ENCODE measurements around the gene ANKRD2.

DNA sequence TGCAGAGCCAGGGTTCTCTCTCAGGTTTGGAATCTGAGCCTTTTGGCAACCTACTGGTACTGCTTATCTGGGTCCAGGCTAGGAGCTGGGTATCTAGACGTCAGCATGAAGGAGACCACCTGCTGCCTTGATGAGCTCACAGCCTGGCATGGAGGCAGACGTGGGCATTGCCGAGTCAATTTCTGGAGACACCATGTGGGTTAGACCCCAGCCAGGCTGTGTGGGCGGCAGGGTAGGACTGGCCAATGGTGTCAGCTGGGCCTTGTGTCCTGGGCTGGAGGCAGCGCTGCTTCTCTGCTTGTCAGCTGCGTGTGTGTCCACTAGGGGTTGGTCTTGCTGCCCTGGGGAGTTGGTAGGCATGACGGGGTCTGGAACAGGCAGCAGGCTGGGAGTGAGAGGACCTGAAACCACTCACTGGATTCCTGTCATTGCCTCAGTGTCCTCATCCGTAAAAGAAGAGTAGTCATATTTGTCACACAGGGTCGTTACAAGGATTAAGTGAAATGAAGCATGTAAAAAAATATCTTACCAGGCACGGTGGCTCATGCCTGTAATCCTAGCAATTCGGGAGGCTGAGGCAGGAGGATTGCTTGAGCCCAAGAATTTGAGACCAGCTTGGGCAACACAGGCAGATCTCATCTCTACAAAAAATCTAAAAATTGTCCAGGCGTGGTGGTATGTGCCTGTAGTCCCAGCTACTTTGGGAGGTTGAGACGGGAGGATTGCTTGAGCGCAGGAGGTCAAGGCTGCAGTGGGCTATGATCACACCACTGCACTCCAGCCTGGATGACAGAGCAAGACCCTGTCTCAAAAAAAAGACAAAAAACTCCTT is 31.7 kb upstream of the ANKRD2 start:
- TF ChIP-seq, protein P1, sequence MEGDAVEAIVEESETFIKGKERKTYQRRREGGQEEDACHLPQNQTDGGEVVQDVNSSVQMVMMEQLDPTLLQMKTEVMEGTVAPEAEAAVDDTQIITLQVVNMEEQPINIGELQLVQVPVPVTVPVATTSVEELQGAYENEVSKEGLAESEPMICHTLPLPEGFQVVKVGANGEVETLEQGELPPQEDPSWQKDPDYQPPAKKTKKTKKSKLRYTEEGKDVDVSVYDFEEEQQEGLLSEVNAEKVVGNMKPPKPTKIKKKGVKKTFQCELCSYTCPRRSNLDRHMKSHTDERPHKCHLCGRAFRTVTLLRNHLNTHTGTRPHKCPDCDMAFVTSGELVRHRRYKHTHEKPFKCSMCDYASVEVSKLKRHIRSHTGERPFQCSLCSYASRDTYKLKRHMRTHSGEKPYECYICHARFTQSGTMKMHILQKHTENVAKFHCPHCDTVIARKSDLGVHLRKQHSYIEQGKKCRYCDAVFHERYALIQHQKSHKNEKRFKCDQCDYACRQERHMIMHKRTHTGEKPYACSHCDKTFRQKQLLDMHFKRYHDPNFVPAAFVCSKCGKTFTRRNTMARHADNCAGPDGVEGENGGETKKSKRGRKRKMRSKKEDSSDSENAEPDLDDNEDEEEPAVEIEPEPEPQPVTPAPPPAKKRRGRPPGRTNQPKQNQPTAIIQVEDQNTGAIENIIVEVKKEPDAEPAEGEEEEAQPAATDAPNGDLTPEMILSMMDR (IDR thresholded peaks at IDR 0.05; ENCODE audit: borderline replicate concordance, extremely low read depth, low read length, poor library complexity, severe bottlenecking) = no peak
- no peak for TF ChIP-seq EZH2 (IDR thresholded peaks at IDR 0.05; ENCODE audit: borderline replicate concordance, low read depth, low read length, severe bottlenecking)

Measured in DND-41 (cell line).